GM12878 (cell line): ENCODE data around the gene AXIN1. TPM values are rescaled to one million over a fixed set of nuclear protein-coding genes. Genes with fewer than 3 reads are reported as not detected.

Source experiments
- ATAC-seq: fragments of 200-7000 bp; cut with Tn5 transposase; 3 replicates; pipeline ENCODE4 v1.9.1; 2020; ENCODE audit warnings: mild to moderate bottlenecking, moderate library complexity
- BruUV-seq: library from RNA; stranded (reverse); fragments of 400-500 nt; replicated peaks from 2 replicates; lab custom pipeline; 2021; lab: Mats Ljungman, UMichigan
- CTCF ChIA-PET: fragments of 300-600 bp; sonication (Branson Sonifier 250); formaldehyde crosslinking; extraction: SDS; loops from one replicate; lab custom pipeline; 2021; ENCODE audit warnings: inconsistent platforms; lab: Yijun Ruan, JAX
- POLR2A ChIA-PET: fragments of 350-600 bp; formaldehyde crosslinking; extraction: SDS; loops from one replicate; lab custom pipeline; 2021; ENCODE audit warnings: inconsistent platforms; lab: Charles Lee
- RAD21 ChIA-PET: fragments of 300-600 bp; sonication (Branson Sonifier 250); formaldehyde crosslinking; loops from one replicate; lab custom pipeline; 2023; ENCODE audit warnings: antibody characterized with exemption; ENCODE audit not compliant: unreplicated experiment; lab: Charles Lee
- SMC1A ChIA-PET: fragments of 300-600 bp; sonication (Branson Sonifier 250); formaldehyde crosslinking; loops from one replicate; lab custom pipeline; 2023; ENCODE audit not compliant: unreplicated experiment, uncharacterized antibody; lab: Charles Lee
- DNase-seq: peaks from one replicate; pipeline ENCODE4 v3.0.0-alpha.2; 2011; ENCODE audit warnings: low read depth, low spot score
- FAIRE-seq: peaks from 3 replicates; lab custom pipeline; 2011; peaks lifted over from hg19 to GRCh38; lab: Jason Lieb, UNC
- H2AFZ ChIP-seq: 2 replicates; pipeline ENCODE4 v1.6.0; 2011; ENCODE audit warnings: low read depth, low read length, control low read depth; ENCODE audit not compliant: control insufficient read depth
- H3K27ac ChIP-seq: 2 replicates; pipeline ENCODE4 v1.5.1; 2011; ENCODE audit warnings: control low read depth; ENCODE audit not compliant: control insufficient read depth, insufficient read depth
- H3K27me3 ChIP-seq, 2 experiments: replicated peaks in 1 of 2; 2 replicates each; pipeline versions ENCODE4 v1.6.0 to v1.6.1; 2011; ENCODE audit warnings: low read length in 1 of 2; ENCODE audit not compliant: control insufficient read depth in 2 of 2, insufficient read depth in 2 of 2
- H3K36me3 ChIP-seq, 2 experiments: 2 replicates each; pipeline ENCODE4 v1.5.1; 2011; ENCODE audit warnings: low read length in 1 of 2; ENCODE audit not compliant: control insufficient read depth in 2 of 2, insufficient read depth in 2 of 2
- H3K4me1 ChIP-seq: 2 replicates; pipeline ENCODE4 v1.6.1; 2011; ENCODE audit warnings: mild to moderate bottlenecking, low read length, moderate library complexity, mixed read lengths; ENCODE audit not compliant: control insufficient read depth, insufficient read depth
- H3K4me2 ChIP-seq: 2 replicates; pipeline ENCODE4 v1.6.0; 2011; ENCODE audit warnings: control low read depth; ENCODE audit not compliant: control insufficient read depth, insufficient read depth
- H3K4me3 ChIP-seq: fragments of 200-600 bp; sonication (generic); 2 replicates; pipeline ENCODE4 v1.5.1; 2016
- H3K79me2 ChIP-seq: 2 replicates; pipeline ENCODE4 v1.6.0; 2011; ENCODE audit warnings: low read length; ENCODE audit not compliant: control insufficient read depth, insufficient read depth
- H3K9ac ChIP-seq: 2 replicates; pipeline ENCODE4 v1.8.0; 2011; ENCODE audit warnings: low read length, control low read depth, mixed read lengths; ENCODE audit not compliant: control insufficient read depth, insufficient read depth
- H3K9me3 ChIP-seq: replicated peaks from 3 replicates; pipeline ENCODE4 v1.5.1; 2011; ENCODE audit warnings: mild to moderate bottlenecking, low read length; ENCODE audit not compliant: control insufficient read depth, insufficient read depth
- H4K20me1 ChIP-seq: 2 replicates; pipeline ENCODE4 v1.6.0; 2011; ENCODE audit not compliant: control insufficient read depth, insufficient read depth
- BCL3 ChIP-seq: IDR thresholded peaks from 2 replicates; pipeline ENCODE4 v1.6.1; 2011; ENCODE audit warnings: borderline replicate concordance, low read depth, mild to moderate bottlenecking, moderate library complexity, low read length; ENCODE audit not compliant: insufficient read depth, poor library complexity, severe bottlenecking
- BHLHE40 ChIP-seq, 2 experiments: fragments of 450-650 bp in 1 of 2; IDR thresholded peaks; 2 replicates each; pipeline ENCODE4 v1.6.1; 2011 to 2017; ENCODE audit warnings: low read depth in 2 of 2, borderline replicate concordance in 1 of 2, improper control_type of control experiment in 1 of 2, low read length in 1 of 2, mild to moderate bottlenecking in 1 of 2
- CUX1 ChIP-seq: IDR thresholded peaks from 2 replicates; pipeline ENCODE4 v1.6.1; 2012; ENCODE audit warnings: improper control_type of control experiment, low read depth, low read length; ENCODE audit not compliant: insufficient replicate concordance
- E4F1 ChIP-seq: fragments of 450-650 bp; IDR thresholded peaks from 2 replicates; pipeline ENCODE4 v1.6.1; 2018; ENCODE audit warnings: borderline replicate concordance, mild to moderate bottlenecking; ENCODE audit not compliant: partially characterized antibody
- IKZF2 ChIP-seq, 2 experiments: fragments of 450-650 bp; IDR thresholded peaks; 2 replicates each; pipeline ENCODE4 v1.6.1; 2017; ENCODE audit warnings: mild to moderate bottlenecking in 2 of 2, moderate library complexity in 2 of 2
- JUNB ChIP-seq: IDR thresholded peaks from 2 replicates; pipeline ENCODE4 v1.6.1; 2016; ENCODE audit warnings: antibody characterized with exemption, mild to moderate bottlenecking
- KAT2A ChIP-seq: conservative IDR thresholded peaks from 2 replicates; pipeline ENCODE4 v1.6.1; 2011; ENCODE audit warnings: low read depth, low read length; ENCODE audit not compliant: control insufficient read depth
- MEF2B ChIP-seq: fragments of 450-650 bp; IDR thresholded peaks from 2 replicates; pipeline ENCODE4 v1.6.1; 2018; ENCODE audit warnings: mild to moderate bottlenecking, moderate library complexity; ENCODE audit not compliant: partially characterized antibody, poor library complexity, severe bottlenecking
- MLLT1 ChIP-seq: fragments of 450-650 bp; IDR thresholded peaks from 2 replicates; pipeline ENCODE4 v1.6.1; 2016; ENCODE audit warnings: mild to moderate bottlenecking
- NFIC ChIP-seq: IDR thresholded peaks from 2 replicates; pipeline ENCODE4 v1.6.1; 2012; ENCODE audit warnings: low read depth, mild to moderate bottlenecking, inconsistent platforms, low read length, moderate library complexity
- NFYB ChIP-seq: IDR thresholded peaks from 2 replicates; pipeline ENCODE4 v1.6.1; 2011; ENCODE audit warnings: low read depth, mild to moderate bottlenecking, low read length, improper control_type of control experiment, moderate library complexity; ENCODE audit not compliant: insufficient read depth
- ZNF622 ChIP-seq: fragments of 450-650 bp; IDR thresholded peaks from 2 replicates; pipeline ENCODE4 v1.6.1; 2017; ENCODE audit warnings: mild to moderate bottlenecking, inconsistent platforms
- WGBS: methylation state at CpG from one replicate; pipeline ENCODE4 v1.1.6; 2016; ENCODE audit warnings: low lambda C conversion rate; ENCODE audit not compliant: insufficient replicate concordance, insufficient coverage; ENCODE audit errors: missing lambda C conversion rate; 5-methylcytosine and 5-hydroxymethylcytosine counted together
- in situ Hi-C: fragments of 300-500 bp; cut with MboI; formaldehyde crosslinking; loops from 9 replicates; pipeline ENCODE4 v1.14.3; 2018; ENCODE audit warnings: mixed read lengths
- intact Hi-C: fragments of 100-400 bp; cut with micrococcal nuclease; formaldehyde crosslinking; loops from one replicate; pipeline ENCODE4 v1.14.2; 2022; ENCODE audit not compliant: unreplicated experiment
- polyA plus RNA-seq, 11 experiments: library from polyadenylated mRNA; depleted of rRNA in 4 of 11; unstranded in 6 of 11; stranded (reverse) in 5 of 11; fragments of >200 nt; fragmentation: Nextera tagmentation in 4 of 11; fragmentation: Illumina TruSeq in 1 of 11; extraction: Ambion mirVana in 4 of 11; extraction: Trizol in 1 of 11; gene quantifications; 1 replicate in 1 of 11; 2 replicates in 10 of 11; pipeline versions ENCODE4 v1.2.1 to v1.2.3, GENCODE V29; 2011 to 2016; ENCODE audit warnings: inconsistent platforms in 2 of 11, missing spikeins in 2 of 11, low read depth in 1 of 11
- total RNA-seq, 4 experiments: library from RNA; depleted of rRNA in 3 of 4; stranded (reverse); fragments of >200 nt in 3 of 4; fragmentation: Illumina TruSeq in 1 of 4; extraction: Trizol in 1 of 4; gene quantifications; 2 replicates each; pipeline versions ENCODE4 v1.2.1 to v1.2.3, GENCODE V29; 2013 to 2021

Gene AXIN1
- total and polyA plus RNA-seq, 10 of the 15 experiments (the other 5 are each of a cell fraction or from before 2014, with no cell fraction given): 0.26 to 27.1 (median 7.7) TPM

GRCh38 chr16:280991-281659, 71.4 kb downstream of the AXIN1 start:
- Histone ChIP-seq H2AFZ (no peak overlapping the region), H3K79me2 (no peaks in the 10 kb centered on the region), H3K4me2 (no peak overlapping the region), H3K4me1 (no peaks in the 10 kb centered on the region), H3K36me3 (no peaks in the 10 kb centered on the region), H3K27ac (no peak overlapping the region), H3K4me3 (no peak overlapping the region), H4K20me1 (no peaks in the 10 kb centered on the region), H3K9ac (no peak overlapping the region), H3K27me3 (peaks cover 0 to 3% of the 10 kb centered on the region in 2 experiments; a peak in 2 of 4 replicates), H3K9me3 (no peaks in the 10 kb centered on the region)
- CTCF ChIA-PET: no interaction called here
- intact Hi-C loops: no loop called here
- WGBS: 58% methylated on average over 23 of the region's 27 CpGs
- RAD21 ChIA-PET: no interaction called here
- in situ Hi-C loops: no loop called here
- DNase-seq (no peak), ATAC-seq (no peak), FAIRE-seq (no peak)
- no TSS peak for BruUV-seq
- SMC1A ChIA-PET: no interaction called here
- POLR2A ChIA-PET: no interaction called here
- no peak for TF ChIP-seq NFIC
- no peak for TF ChIP-seq IKZF2 (IDR thresholded peaks at IDR 0.05)
- TF ChIP-seq ZNF622: no peak
- no peak for TF ChIP-seq JUNB
- no peak for TF ChIP-seq BCL3
- TF ChIP-seq CUX1: no peak
- TF ChIP-seq KAT2A: no peak
- TF ChIP-seq BHLHE40 (IDR thresholded peaks at IDR 0.05; ENCODE audit: borderline replicate concordance in 1 of 2, low read depth in 2 of 2, low read length in 1 of 2): no peak
- no peak for TF ChIP-seq MEF2B
- no peak for TF ChIP-seq MLLT1
- TF ChIP-seq E4F1: no peak
- TF ChIP-seq NFYB: no peak
